Astrocyte of the cerebellum (primary cell): Measurements from ENCODE around the gene TMEM273.

Experiments used
- DNase-seq: peaks from one replicate; pipeline ENCODE4 v3.0.0-alpha.2; 2011; ENCODE audit warnings: low read depth
- H3K4me3 ChIP-seq: 2 replicates; pipeline ENCODE4 v1.5.1; 2011; ENCODE audit warnings: mild to moderate bottlenecking, low read depth, low read length, moderate library complexity
- in situ Hi-C: cut with HindIII; loops from 2 replicates; pipeline ENCODE4 v1.10.0; 2017; ENCODE audit warnings: low sequenced_read_pairs
- TF ChIP-seq, protein P1 (sequence below): IDR thresholded peaks from 2 replicates; pipeline ENCODE4 v1.5.1; 2012; ENCODE audit warnings: low read length, low read depth, moderate library complexity, mild to moderate bottlenecking; ENCODE audit errors: missing control alignments

Gene TMEM273

DNA sequence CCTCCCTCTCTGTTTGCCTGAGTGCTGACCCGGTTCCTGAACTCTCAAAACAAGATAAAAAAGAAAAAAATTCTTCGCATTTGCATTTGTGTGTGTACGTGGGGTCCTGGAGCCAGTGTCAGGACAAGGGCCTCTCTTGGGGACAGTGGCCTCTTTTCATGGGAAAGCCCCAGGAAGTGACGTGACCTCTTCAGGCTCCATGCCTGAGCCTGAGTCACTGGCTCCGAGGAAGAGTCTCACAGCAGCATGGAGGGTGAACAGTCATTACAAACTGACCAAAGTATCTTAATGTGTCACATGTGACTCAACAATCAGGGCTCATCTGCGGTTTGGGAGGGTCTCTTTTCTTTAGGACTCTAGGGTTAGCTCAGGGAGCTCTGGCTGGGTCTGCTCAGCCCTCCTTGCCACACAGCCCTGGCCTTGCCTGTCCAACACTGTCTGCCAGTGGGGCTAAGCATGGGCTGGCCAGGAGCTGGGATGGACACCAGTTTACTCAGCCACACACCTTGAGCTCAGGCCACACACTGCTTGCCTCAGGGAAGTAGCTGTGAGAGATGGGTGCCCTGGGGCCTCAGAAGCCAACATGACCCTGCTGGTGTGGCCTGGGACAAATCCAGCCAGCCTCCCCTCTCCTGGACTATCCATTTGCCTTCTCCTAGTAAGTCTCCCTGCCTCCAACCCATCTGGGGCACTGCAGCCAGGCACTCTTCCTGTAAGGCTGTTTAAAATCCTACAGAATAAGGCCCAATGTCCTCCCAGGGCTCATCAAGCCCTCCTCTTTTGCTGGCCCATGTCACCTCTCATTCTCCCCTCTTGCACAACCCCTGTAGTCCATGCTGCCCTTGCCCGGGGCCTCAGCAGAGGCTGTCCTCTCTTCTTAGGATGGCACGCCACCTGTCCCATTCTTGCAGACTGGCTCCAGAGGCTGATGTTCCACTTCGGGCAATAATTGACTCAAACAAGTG is 10.5 kb downstream of the TMEM273 start:
- DNase-seq, result peak; percentile 24
- TF ChIP-seq, protein P1, sequence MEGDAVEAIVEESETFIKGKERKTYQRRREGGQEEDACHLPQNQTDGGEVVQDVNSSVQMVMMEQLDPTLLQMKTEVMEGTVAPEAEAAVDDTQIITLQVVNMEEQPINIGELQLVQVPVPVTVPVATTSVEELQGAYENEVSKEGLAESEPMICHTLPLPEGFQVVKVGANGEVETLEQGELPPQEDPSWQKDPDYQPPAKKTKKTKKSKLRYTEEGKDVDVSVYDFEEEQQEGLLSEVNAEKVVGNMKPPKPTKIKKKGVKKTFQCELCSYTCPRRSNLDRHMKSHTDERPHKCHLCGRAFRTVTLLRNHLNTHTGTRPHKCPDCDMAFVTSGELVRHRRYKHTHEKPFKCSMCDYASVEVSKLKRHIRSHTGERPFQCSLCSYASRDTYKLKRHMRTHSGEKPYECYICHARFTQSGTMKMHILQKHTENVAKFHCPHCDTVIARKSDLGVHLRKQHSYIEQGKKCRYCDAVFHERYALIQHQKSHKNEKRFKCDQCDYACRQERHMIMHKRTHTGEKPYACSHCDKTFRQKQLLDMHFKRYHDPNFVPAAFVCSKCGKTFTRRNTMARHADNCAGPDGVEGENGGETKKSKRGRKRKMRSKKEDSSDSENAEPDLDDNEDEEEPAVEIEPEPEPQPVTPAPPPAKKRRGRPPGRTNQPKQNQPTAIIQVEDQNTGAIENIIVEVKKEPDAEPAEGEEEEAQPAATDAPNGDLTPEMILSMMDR, result no peak
- in situ Hi-C loops, result no loop called here
- no peak overlapping the region for H3K4me3 ChIP-seq

DNA sequence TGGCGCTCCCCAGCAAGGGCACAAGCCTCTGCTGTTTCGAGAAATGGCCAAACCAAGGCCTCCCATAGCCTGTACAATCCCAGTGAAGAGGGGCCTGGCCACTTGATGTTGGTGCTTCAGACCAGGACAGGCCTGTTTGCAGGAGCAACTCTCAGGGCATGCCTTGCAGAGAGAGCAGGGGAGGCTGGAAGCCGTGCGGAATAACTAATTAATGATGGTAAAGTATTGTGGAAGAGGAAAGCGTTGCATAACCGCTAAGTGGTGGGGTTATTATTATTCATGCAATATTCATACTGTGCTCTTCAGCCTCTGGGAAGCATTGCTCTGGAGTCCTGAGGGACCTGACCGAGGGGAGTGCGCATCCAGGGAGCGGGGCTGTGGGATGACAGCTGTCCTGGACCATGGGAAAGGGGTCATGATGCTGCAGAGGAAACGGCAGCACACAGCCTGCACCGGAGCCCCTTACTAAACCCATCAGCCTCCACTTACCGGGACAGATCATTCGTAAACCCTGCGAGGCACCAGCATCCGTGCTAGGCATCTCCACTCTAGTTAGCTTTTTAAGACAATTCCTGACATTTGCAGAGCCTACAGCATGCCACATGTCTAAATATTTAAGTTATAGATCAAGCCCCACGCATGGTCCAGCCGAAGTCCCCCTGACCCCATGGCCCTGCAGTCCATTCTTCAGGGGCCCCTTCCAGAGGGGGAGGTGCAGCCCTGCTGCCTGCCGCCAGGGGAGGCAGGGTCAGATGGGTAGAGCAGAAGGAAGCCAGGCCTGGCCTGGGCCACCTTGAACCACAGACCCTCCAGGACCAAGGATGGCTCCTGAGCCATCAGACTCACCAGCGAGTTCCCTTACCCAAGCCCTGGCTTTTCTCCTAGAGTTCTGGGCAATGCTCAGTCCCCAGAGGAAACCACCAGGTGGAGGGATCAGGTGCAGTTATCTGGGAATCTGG is 11.6 kb downstream of the TMEM273 start:
- TF ChIP-seq, protein P1, result no peak
- H3K4me3 ChIP-seq, result no peak overlapping the region
- in situ Hi-C loops, result no loop called here
- DNase-seq, result no peak

DNA sequence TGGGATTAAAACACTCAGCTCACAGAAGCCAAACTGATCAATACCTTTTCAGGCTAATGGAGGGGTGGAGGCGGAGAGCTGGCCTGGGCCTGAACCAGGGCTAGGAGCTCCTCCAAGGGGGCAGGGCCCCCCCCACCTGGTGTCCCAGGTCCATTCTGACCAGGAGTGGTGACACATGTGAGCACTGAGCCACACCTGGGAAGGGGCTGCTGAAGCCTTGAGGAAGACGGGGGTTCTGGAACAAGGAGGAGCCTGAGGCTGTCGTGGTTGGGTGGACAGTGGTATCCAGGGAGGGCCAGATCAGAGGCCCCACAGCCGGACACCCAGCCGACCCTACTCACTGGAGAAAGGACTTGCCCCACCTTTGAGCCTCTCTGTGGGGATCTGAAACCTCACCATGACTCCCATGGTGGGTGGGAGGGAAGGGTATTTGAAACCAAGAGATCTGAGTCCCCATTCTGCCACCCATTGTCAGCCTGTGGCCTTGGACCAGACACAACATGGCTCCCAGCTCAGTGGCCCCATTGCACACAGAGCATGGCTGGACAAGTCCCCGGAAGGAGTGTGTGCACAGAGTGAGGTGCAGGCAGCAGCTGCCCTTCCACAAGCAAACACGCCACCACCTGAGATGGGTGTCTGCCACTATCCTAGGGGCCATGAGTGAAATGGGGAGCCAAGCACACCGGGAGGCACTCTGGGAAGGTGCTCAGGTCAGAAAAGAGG is 12.4 kb downstream of the TMEM273 start:
- TF ChIP-seq, protein P1, result no peak
- no peak for DNase-seq
- H3K4me3 ChIP-seq, result no peak overlapping the region
- in situ Hi-C loops, result no loop called here

DNA sequence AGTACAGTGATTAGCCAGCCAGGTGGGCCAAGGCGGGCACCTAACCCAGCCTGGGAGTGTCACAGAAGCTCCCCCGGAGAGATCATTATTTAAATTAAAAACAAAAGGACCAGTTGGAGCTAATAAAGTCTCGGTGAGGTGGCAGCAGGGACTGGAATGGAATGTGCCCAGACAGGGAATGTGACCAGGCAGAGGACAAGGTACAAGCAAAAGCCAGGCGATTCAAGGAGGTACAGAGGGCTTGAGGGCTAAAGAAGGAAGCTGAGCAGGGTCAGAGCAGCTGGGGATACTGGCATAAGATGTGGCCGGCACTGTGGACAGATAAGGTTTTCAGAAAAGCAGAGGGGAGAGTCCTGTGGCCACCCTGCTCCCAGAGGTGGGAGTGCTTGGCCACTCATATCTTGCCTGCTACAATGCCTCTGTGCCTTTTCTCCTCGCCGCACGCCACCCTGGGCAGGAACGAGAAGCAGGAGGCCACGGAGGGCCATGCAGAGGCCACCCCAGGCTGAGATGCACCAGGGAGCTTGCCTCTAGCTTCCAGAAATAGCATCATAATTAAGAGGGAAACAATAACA is 13.2 kb downstream of the TMEM273 start:
- TF ChIP-seq, protein P1, result no peak
- DNase-seq, result no peak
- in situ Hi-C loops, result no loop called here
- no peak overlapping the region for H3K4me3 ChIP-seq

DNA sequence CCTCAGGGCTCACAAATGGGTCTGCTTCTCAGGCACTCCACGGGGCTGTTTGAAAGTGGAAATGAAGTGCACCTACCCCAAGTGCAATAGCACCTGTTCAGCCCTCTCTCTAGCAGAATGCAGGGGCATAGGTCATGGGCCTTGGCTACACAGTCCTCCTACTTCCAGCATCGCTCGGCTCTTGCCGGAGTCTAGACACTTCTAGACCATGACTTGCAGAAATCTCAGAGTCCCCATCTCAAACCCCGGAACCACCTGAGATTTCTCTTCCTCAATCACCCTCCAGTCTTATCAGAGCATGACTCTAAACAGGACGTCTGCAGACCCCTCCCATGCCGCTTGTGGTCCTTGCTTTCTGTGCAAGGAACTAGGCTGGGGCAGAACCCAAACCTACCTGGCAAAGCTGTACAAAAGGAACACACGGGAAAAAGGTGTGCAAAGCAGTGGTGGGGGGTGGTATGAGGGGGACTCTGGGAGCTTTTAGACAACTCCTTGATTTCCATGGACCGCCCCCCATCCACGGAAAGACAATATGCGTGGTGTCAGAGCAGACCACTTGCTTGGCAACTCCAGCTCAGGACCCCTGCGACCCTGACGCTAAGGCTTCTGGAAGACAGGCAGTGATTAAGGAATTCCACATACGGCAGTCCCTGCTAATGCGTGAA is 13.8 kb downstream of the TMEM273 start:
- no peak for DNase-seq
- in situ Hi-C loops, result no loop called here
- TF ChIP-seq, protein P1, result no peak
- H3K4me3 ChIP-seq, result no peak overlapping the region
